GM19239 (cell line): ENCODE measurements around the gene DSN1.

Experiments used
- DNase-seq: peaks from one replicate; pipeline ENCODE4 v3.0.0; 2011; ENCODE audit warnings: low spot score; ENCODE audit not compliant: insufficient read length
- FAIRE-seq: peaks from 2 replicates; lab custom pipeline; 2011; peaks lifted over from hg19 to GRCh38; lab: Jason Lieb, UNC

DSN1 gene

DNA sequence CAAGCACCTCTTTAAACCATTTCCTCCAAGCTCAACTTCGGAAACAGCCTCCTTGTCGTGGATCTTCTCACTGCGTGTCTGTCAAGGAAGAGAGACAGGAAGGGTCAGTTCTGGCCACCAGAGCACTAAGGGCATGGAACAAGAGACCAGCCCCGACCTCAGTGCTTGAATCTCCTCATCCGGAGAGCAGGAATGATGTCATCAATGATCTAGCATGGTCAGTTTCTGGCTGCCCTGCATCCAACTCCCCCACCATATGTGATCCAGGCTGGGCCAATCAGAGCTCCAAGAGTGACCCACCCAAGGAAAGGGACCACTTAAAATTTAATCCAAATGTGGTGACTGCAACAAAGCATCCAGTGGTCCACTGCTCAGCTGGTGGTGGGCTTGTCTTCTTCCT is 23.3 kb upstream of the DSN1 start:
- FAIRE-seq (no peak), DNase-seq (no peak)

DNA sequence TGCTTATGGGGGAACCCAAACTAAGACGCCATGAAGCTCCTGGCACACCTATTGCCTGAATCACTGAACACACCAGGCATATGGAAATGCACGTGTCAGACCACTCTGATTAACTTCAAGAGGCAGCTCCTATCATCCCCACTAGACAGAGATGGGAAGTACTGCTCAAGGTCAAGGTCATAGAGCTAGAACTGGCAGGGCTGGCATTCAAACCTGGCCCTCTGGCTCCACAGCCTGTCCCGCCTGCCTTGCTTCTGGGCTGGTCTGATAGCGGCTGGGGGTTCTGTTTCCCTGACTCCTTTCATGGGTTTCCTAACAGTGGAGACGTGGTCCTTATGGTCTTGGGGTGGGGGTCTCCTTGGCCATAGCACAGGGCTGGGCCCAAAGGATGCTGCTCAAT is 22.6 kb upstream of the DSN1 start:
- no peak for DNase-seq
- FAIRE-seq, result no peak

DNA sequence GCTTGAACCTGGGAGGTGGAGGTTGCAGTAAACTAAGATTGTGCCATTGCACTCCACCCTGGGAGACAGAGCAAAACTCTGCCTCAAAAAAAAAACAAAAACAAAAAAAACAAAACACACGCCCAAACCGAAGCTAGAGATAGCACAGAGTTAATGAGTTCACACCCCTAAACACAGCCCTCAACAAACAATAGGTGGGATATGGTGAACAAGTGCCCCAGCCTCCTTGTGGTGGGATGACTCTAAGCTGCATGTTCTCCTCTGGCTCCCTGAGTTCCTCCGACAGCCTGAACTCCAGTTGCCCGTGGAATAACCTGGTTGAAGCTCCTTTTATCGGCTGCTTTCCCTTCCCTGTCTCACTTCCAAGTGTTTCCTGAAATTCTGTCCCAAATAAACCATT is 22.1 kb upstream of the DSN1 start:
- no peak for FAIRE-seq
- DNase-seq, result no peak

DNA sequence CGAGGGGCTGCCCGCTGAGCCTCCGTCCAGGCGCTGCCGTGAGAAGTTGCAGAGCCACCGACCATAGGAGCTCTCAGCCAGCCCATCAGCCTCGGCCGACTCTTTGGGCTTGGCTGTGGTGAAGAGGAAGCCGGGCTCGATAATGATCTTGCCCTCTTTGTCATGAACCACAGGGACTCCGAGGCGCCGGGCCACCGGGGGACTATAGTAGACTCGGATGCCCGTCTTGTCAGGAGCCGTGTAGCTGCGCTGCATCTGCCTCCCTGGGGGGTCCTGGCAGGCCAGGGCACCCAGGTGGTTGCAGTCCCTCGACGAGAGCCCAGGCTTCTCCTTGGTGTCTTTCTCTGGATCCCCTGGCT is 20.5 kb upstream of the DSN1 start:
- DNase-seq (no peak), FAIRE-seq (no peak)

DNA sequence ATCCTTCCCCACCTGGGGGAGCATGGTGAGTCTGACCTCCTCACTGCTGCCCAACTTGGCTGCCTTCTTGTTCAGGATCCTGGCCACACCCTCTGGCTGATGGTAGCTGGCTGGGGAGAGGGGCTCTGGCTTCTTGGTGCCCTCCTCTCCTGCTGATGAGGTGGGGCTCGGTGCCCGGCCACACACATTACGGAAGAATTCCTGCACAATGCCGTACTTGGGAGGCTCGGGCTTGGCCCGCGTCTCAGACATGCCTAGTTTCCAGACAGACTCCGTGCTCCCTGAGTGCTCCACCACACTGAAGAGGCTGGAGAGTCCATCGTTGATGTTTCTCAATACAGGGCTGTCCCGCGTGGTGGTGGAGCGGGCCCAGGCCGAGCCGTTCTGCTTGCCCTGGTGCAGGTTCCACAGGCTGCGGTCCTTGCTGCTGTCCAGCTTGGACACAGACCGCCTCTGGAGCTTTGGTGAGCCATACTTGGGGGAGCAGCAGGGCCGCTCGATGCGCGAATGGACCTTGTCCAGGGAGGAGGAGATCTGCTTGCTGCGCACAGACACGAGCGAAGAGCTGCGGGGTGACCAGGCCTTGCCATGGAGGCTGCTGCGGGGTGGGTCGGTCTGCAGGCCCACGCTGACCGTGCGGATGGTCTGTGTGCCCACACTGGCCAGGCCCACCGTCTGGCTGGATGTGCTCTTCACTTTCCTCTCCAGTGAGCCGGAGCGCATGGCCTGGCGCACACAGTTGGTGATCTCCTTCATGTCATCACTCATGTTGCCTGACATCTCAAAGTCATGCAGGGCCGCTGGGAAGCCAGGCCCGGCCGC is 19.9 kb upstream of the DSN1 start:
- FAIRE-seq (no peak), DNase-seq (no peak)

DNA sequence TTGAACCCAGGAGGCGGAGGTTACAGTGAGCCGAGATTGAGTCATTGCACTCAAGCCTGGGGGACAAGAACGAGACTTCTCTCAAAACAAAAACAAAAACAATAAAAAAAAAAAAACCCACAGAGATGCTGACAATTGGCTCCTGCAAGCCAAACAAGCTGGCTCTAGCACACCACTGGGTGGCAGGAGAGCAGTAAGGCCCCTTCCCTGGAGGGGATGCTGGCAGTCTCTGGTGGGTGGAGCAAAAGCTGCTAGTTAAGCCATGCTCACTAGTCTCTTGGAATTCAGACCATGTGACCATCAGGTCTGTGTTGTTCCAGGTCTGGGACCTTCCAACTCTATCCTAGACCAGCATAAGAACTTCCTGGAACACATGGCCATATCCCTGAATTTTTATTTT is 18.9 kb upstream of the DSN1 start:
- FAIRE-seq, result peak; percentile 66
- DNase-seq, result peak; percentile 40

DNA sequence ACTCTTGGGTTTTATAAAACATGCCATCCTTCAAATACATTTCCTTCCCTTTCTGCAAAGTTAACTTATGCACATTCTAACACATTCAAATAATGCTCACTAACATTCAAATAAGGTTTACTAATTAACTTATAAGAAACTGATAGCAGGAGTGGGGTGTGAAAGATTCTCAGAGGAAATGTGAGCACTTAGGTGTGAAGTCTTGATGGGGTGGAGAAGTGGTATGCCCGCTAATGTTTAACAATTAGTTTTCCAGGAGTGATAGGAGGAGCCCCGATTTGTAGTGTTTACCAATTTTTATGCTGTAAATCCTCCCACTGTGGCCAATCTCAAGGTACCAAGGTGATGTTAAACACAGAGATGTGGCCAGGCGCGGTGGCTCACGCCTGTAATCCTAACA is 18.3 kb upstream of the DSN1 start:
- peak; percentile 56 for DNase-seq
- peak; percentile 66 for FAIRE-seq

DNA sequence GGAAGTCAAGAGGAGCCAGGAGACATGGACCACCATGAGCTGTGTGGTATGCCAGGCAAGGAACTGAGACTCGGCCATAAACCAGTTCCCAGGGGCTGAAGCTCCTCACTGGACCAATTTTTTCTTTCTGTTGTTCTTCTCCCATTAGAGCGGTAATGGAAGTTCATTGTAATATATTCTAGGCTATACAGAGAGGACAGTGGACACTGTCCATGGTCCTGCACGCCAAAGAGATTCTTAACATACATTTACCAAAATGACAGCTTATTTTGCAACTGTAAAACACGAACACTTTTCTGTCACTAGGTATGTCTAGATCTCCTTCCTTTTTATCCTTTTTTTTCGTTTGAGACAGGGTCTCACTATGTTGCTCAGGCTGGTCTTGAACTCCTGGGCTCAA is 13.1 kb upstream of the DSN1 start:
- no peak for FAIRE-seq
- DNase-seq, result no peak

DNA sequence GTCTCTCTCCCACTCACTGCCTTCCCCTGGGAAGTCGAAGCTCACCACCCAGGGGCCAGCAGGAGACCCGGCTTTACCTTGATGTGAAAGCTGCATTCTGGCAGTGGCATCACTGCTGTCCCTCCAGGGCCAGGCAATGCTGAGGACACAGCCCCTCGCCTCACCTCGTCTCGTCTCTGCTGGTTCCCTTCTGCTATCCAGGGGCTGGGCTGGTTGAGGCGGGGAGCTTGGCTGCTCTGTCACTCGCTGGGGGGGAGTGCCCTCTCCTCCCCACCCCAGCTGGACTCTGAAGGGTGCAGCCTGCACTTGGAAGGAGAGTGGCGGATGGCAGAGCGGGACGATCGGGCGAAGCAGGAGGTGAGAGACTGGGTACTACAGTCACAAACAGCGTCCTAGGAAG is 12.7 kb upstream of the DSN1 start:
- no peak for DNase-seq
- no peak for FAIRE-seq

DNA sequence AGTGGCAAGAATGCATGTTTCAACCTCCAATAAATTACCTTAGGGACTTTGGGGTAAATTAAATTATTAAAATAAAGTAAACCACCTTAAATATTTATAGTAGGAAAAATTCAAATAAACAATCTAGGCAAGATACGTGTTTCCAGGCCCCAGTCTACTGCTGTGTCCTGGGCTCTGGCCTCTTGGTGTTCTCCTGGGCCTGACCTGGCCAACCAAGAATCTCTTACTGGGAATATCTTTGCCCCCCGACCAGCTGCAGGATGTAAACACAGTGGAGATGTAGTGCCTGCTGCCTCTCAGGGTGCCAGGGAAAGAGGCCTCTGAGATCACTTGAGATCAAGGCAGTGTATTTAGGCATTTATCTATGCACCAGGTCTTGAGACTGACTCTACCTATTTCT is 11.7 kb upstream of the DSN1 start:
- DNase-seq, result no peak
- no peak for FAIRE-seq

DNA sequence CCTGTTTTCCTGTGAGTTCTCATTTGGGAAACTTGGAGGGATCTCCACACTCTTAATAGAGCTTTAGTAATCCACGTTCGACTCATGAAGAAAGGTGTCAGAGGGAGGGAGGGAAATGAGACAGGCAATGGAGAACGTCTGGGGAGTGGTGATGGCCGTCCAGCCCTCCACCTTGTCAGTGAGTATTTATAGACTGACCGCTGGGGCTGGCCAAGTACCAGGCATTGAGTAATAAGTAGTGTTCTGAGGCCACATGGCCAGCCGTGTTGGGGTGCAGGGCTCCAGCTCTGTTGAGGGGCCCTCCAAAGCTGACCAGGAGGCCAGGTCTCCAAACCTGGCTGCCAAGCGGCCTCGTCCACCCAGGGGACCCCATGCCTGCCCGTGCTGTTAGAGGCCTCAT is 11.3 kb upstream of the DSN1 start:
- DNase-seq (no peak), FAIRE-seq (no peak)

DNA sequence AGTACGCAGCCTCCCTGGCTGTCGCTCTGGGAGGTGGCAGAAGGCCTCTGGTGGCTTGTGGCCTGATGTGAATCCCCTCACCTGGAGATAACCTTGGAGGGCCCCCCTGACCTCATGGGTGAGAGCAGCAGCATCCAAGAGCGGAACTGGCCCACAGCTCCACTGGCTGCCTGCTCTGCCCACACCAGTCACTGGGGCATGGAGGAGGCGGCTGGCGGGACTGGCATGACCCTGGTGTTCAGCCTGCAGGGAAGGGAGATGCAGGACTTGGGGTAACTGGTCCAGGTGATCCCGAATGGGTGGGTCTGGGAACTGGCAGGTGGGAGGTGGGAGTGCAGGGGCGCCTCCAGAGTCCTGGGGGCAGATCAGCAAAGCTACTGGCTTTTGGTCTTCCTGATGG is 10.6 kb upstream of the DSN1 start:
- no peak for DNase-seq
- no peak for FAIRE-seq

DNA sequence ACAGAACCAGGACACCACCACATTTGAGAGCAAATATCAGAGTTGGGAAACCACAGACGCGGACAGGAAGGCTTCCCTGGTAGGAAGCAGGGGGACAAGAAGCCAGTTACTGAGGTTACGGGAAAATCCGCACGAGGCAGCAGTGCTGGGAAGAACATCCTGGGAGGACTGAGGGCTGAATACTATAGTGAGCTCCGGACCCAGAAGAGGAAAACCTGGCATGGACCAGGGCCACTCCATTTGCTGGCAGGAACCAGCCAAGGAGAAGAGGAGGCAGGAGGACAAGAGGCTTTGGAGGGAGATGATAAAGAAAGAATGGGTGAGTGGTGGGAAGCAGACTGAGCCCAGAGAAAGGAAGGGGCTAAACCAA is 6.1 kb upstream of the DSN1 start:
- FAIRE-seq, result no peak

DNA sequence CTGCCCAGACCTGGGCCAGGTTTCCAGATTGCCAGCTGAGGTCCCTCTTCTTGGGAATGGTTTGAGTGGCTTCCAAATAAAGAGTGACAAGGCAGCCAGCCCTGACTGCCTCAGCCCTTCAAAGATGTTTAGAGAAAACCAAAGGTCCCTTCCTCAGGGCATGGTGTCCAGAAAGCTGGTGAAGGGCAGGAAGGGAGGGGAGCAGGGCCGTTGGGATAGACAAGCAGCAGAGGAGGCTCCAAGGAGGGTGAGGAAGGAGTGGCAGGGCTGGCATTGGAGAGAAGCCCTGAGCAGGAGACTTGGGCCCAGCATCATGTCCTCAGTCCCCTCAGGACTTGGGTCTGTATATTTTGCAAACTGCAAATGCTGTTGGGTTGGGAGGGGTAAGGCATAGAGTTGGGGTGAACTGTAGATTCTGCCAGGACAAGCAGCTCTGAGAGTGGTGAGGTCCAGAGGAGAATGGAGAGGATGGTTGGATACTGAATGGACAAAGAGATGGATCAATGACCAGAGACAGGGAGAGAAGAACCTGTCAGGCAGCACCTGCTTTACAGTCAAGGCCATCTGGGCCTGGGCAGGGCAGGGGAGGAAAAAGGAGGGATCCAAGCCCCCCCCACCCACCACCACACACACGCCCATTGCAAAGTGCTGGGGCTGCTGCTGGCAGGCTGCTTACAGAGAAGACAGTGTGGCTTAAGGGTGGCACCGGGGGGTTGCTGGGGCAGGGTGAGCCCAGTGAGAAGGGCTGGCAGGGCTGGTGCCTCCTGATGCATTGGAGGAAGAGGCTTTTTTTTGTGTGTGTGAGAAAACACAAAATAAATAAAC is 5.5 kb upstream of the DSN1 start:
- DNase-seq, result no peak
- no peak for FAIRE-seq

More for the DNA sequence above, 6.1 kb upstream of the DSN1 start:
- no peak for DNase-seq

DNA sequence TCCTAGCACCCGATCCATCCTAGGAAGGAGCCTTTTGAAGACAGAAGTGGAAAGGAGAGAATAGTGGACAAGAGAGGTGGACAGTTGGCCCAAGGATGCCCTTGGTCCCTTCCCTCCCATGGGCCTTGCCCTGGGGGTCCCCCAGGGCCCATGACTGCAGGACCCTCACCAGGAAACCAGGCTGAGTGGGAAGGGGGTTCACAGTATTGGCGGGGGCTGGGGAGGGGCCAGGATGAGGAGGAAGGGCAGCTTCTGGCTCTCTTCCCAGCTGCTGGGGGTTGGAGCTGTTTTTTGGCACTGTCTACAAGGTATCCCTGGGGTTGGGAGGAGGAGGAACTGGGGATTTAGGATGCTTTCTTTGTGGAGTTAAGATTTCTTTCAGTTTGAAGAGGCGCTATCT is 4.0 kb upstream of the DSN1 start:
- FAIRE-seq, result no peak
- no peak for DNase-seq

DNA sequence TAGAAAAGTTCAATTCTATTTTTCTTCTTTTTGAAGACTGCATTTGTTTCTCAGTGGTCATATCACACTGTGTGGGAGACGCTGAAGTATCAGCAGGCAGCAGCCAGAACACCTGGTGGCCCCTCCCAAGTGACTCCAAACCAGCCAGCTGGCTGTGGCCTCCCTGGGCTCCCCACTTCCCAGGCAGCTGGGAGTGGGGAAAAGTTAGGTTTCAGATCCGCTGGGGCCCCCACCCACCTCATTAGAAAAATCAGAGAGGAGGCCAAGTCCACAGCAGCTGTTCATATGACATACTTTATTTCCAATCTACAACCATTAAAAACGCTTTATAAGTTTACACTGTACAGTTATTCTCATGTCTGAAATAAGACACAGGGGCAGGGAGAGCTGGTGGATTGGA is 3.6 kb upstream of the DSN1 start:
- no peak for FAIRE-seq
- DNase-seq, result no peak

DNA sequence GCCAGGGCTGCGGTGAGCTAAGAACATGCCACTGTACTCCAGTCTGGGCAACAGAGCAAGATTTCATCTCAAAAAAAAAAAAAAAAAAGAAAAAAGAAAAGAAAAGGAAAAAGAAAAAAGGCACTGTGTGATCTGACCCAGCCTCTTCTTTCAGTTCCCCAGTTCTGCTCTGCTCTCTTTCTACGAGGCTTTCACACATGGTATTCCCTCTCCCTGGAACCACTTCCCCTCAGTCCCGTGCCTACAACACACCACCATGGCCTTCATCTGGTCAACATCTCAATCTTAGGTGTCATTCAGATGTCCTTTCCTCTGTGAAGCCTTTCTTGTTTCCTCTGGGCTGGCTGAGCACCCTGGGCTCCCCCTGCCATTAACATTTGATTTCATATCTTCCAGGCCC is 2.3 kb upstream of the DSN1 start:
- DNase-seq (no peak), FAIRE-seq (no peak)

DNA sequence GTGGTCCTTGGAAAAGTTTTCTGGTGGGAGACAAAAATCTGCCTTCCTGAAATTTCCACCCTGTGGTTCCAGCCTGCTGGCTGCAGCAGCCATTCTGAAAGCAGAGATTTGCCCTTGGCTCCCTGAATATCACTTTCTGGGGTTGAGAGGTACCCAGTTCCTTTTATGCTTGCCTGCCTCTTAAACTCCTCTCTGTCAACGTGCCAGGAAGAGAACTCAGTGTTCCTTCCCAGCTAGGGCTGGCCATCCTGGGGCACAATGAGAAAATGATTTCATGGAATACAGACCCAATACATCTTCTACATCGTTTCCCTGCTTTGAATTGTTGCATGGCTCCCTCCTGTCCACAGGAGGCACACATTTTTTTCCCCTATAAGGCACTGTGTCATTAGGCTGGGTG is 1.6 kb upstream of the DSN1 start:
- FAIRE-seq (no peak), DNase-seq (no peak)

DNA sequence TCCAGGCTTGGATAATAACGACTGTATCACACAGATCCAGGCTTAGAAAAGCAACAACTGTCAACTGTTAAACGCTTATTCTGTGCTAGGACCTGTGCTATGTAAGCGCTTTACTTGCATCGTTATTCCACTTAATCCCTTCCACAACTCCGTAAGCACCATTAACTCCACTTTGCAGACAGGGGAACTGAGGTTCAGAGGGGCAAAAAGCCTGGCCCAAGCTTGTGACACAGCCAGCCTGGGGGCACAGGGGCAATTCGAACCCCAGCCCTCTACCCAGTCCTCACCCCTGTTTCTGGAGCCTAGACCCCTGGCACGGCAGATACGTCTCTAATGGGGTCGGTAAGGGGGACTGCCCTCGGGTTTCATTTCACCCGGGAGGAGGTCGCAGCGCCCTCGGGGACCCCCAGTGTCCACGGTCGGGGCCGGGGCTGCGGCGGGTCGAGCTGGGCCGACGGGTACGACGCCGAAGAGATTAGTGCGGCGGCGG is 411 bp downstream of the DSN1 start:
- DNase-seq (no peak), FAIRE-seq (no peak)

DNA sequence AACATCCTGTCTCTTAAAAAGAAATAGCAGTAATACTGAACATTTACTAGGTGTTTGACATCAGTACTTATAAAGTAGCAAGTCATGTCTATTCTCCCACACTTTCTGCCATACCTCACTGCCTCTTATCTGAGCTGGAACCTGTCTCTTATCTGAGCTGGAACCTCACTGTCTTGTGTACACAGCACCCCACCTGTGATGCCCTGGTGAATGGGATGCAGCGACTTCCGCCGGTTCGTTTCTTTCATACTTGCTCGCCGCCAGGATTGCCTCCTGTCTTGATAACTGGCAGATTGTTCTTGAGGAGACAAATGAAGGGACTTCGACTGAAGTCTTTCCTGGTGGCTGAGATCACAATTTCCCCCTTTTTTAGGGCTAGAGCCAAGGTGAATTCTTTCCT is 2.9 kb downstream of the DSN1 start:
- FAIRE-seq, result no peak
- DNase-seq, result no peak

DNA sequence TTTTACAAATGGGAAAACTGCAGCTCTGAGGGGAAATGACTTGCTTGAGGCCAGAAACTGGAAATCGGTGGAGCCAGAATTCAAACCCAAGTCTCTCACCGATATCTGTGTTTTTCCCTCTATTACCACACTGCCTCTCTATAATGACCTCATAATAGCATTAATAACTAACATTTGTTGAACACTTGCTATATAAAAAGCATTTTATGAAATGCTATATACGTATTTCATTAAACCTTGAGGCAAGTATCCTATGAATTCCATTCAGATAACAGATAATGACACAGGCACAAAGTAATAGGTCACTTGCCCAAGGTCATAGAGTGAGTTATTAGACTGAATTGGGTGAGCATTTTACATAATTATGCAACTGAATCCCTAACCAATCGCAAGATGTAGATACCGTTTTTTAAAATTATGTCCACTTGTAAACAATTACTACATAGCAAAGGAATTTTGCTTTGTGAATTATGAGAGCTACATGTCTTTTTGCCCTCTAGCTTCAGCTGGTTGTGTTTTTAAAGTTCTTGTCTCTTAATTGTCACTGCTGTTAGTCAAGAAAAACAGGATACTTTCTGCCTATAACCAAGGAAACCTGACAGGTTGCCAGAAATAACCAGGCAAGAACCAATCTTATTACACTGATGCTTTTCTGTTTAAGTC is 4.7 kb downstream of the DSN1 start:
- FAIRE-seq, result no peak
- no peak for DNase-seq
